ENCODE measurements around the gene SH2D3C. TPM values are rescaled to one million over a fixed set of nuclear protein-coding genes. Genes with fewer than 3 reads are reported as not detected.

Gene SH2D3C
- polyA plus RNA-seq (2013, experiment 1 of 2) = 2.0 TPM
- polyA plus RNA-seq (2013, experiment 2 of 2) = 2.3 TPM

- H3K79me1 ChIP-seq (ENCODE audit: low read length) = no peaks in the 10 kb centered on the region
- H3K4me2 ChIP-seq (ENCODE audit: low read length) = no peak within 1 kb of the TSS
- WGBS (ENCODE audit: extremely low coverage, insufficient coverage, low lambda C conversion rate) = no CpG with 5 or more reads among the region's 13 CpGs
- no peaks in the 10 kb centered on the region for H3K27me3 ChIP-seq (ENCODE audit: insufficient read depth, low read length, poor library complexity)
- H3K18ac ChIP-seq (ENCODE audit: low read length) = no peak within 1 kb of the TSS
- no peak within 1 kb of the TSS for H4K8ac ChIP-seq (ENCODE audit: low read depth, low read length)
- H3K36me3 ChIP-seq (ENCODE audit: control insufficient read depth, insufficient read depth, low read length) = no peaks in the 10 kb centered on the region
- DNase-seq = no peak
- no peak within 1 kb of the TSS for H2BK120ac ChIP-seq (ENCODE audit: low read depth, low read length)
- no peak within 1 kb of the TSS for H2AK5ac ChIP-seq (ENCODE audit: low read length)
- H3K9ac ChIP-seq (ENCODE audit: low read length) = no peak within 1 kb of the TSS
- no peak within 1 kb of the TSS for H3K27ac ChIP-seq (ENCODE audit: low read depth, low read length)
- H3K56ac ChIP-seq (ENCODE audit: low read length) = no peak within 1 kb of the TSS
- no peaks in the 10 kb centered on the region for H3K79me2 ChIP-seq (ENCODE audit: control insufficient read depth, insufficient read depth, low read length)
- H3K4me1 ChIP-seq (ENCODE audit: control insufficient read depth, low read depth, low read length) = no peaks in the 10 kb centered on the region
- no peak within 1 kb of the TSS for H2BK15ac ChIP-seq (replicated peaks; ENCODE audit: low read depth)
- no peak within 1 kb of the TSS for H3K4ac ChIP-seq (ENCODE audit: low read depth, low read length)
- H4K5ac ChIP-seq (ENCODE audit: low read length) = no peak within 1 kb of the TSS
- H3K4me3 ChIP-seq (ENCODE audit: low read length) = no peak within 1 kb of the TSS
- no peak within 1 kb of the TSS for H2BK5ac ChIP-seq (ENCODE audit: low read length)
- no peak within 1 kb of the TSS for H3K23ac ChIP-seq (ENCODE audit: low read length)
These were observed at the start of gene SH2D3C for GRCh38 chr9:127778280-127779135. SH2D3C (minus strand) TSS chr9:127778666; CDS start chr9:127778627, 39 bp downstream.

- H3K56ac ChIP-seq (ENCODE audit: low read length) = no peak overlapping the region
- H3K18ac ChIP-seq (ENCODE audit: low read length) = no peak overlapping the region
- H4K5ac ChIP-seq (ENCODE audit: low read length) = no peak overlapping the region
- no peaks in the 10 kb centered on the region for H3K79me2 ChIP-seq (ENCODE audit: control insufficient read depth, insufficient read depth, low read length)
- H3K23ac ChIP-seq (ENCODE audit: low read length) = peak overlapping the region; percentile 45
- H3K4me1 ChIP-seq (ENCODE audit: control insufficient read depth, low read depth, low read length) = peaks cover 4% of the 10 kb centered on the region
- no CpG with 5 or more reads among the region's 7 CpGs for WGBS (ENCODE audit: extremely low coverage, insufficient coverage, low lambda C conversion rate)
- no peaks in the 10 kb centered on the region for H3K27me3 ChIP-seq (ENCODE audit: insufficient read depth, low read length, poor library complexity)
- H2BK15ac ChIP-seq (replicated peaks; ENCODE audit: low read depth) = no peak overlapping the region
- H4K8ac ChIP-seq (ENCODE audit: low read depth, low read length) = no peak overlapping the region
- no peak overlapping the region for H3K4me2 ChIP-seq (ENCODE audit: low read length)
- DNase-seq = no peak
- H2AK5ac ChIP-seq (ENCODE audit: low read length) = no peak overlapping the region
- no peak overlapping the region for H3K9ac ChIP-seq (ENCODE audit: low read length)
- no peak overlapping the region for H3K4ac ChIP-seq (ENCODE audit: low read depth, low read length)
- H3K4me3 ChIP-seq (ENCODE audit: low read length) = no peak overlapping the region
- H2BK5ac ChIP-seq (ENCODE audit: low read length) = no peak overlapping the region
- no peaks in the 10 kb centered on the region for H3K79me1 ChIP-seq (ENCODE audit: low read length)
- H3K27ac ChIP-seq (ENCODE audit: low read depth, low read length) = no peak overlapping the region
- H3K36me3 ChIP-seq (ENCODE audit: control insufficient read depth, insufficient read depth, low read length) = no peaks in the 10 kb centered on the region
- no peak overlapping the region for H2BK120ac ChIP-seq (ENCODE audit: low read depth, low read length)
These were observed 47.9 kb upstream of the SH2D3C start for GRCh38 chr9:127826253-127826913.

- Histone ChIP-seq H2BK120ac (ENCODE audit: low read depth, low read length) (no peak overlapping the region), H3K4me3 (ENCODE audit: low read length) (no peak overlapping the region), H3K4me2 (ENCODE audit: low read length) (peak overlapping the region; percentile 52), H3K79me1 (ENCODE audit: low read length) (no peaks in the 10 kb centered on the region), H3K18ac (ENCODE audit: low read length) (no peak overlapping the region), H4K8ac (ENCODE audit: low read depth, low read length) (no peak overlapping the region), H4K5ac (ENCODE audit: low read length) (no peak overlapping the region), H3K27me3 (ENCODE audit: insufficient read depth, low read length, poor library complexity) (no peaks in the 10 kb centered on the region), H3K79me2 (ENCODE audit: control insufficient read depth, insufficient read depth, low read length) (no peaks in the 10 kb centered on the region), H3K9ac (ENCODE audit: low read length) (peak overlapping the region; percentile 62), H3K23ac (ENCODE audit: low read length) (no peak overlapping the region), H3K27ac (ENCODE audit: low read depth, low read length) (no peak overlapping the region), H2BK5ac (ENCODE audit: low read length) (no peak overlapping the region), H3K36me3 (ENCODE audit: control insufficient read depth, insufficient read depth, low read length) (no peaks in the 10 kb centered on the region), H3K56ac (ENCODE audit: low read length) (peak overlapping the region; percentile 92), H2AK5ac (ENCODE audit: low read length) (no peak overlapping the region), H3K4me1 (ENCODE audit: control insufficient read depth, low read depth, low read length) (peaks cover 4% of the 10 kb centered on the region), H2BK15ac (replicated peaks; ENCODE audit: low read depth) (no peak overlapping the region), H3K4ac (ENCODE audit: low read depth, low read length) (no peak overlapping the region)
- WGBS (ENCODE audit: extremely low coverage, insufficient coverage, low lambda C conversion rate) = no CpG with 5 or more reads among the region's 42 CpGs
- peak; percentile 81 for DNase-seq
These were observed 47.0 kb upstream of the SH2D3C start for GRCh38 chr9:127825319-127826051.

GRCh38 chr9:127822108-127822507 is 43.6 kb upstream of the SH2D3C start:
- Histone ChIP-seq H4K5ac (ENCODE audit: low read length) (no peak overlapping the region), H3K4me3 (ENCODE audit: low read length) (no peak overlapping the region), H3K56ac (ENCODE audit: low read length) (no peak overlapping the region), H3K27ac (ENCODE audit: low read depth, low read length) (no peak overlapping the region), H3K36me3 (ENCODE audit: control insufficient read depth, insufficient read depth, low read length) (no peaks in the 10 kb centered on the region), H3K9ac (ENCODE audit: low read length) (no peak overlapping the region), H2AK5ac (ENCODE audit: low read length) (no peak overlapping the region), H4K8ac (ENCODE audit: low read depth, low read length) (no peak overlapping the region), H3K23ac (ENCODE audit: low read length) (no peak overlapping the region), H2BK15ac (replicated peaks; ENCODE audit: low read depth) (no peak overlapping the region), H3K4me1 (ENCODE audit: control insufficient read depth, low read depth, low read length) (no peaks in the 10 kb centered on the region), H2BK120ac (ENCODE audit: low read depth, low read length) (no peak overlapping the region), H3K27me3 (ENCODE audit: insufficient read depth, low read length, poor library complexity) (no peaks in the 10 kb centered on the region), H3K4me2 (ENCODE audit: low read length) (no peak overlapping the region), H2BK5ac (ENCODE audit: low read length) (no peak overlapping the region), H3K18ac (ENCODE audit: low read length) (no peak overlapping the region), H3K4ac (ENCODE audit: low read depth, low read length) (no peak overlapping the region), H3K79me1 (ENCODE audit: low read length) (no peaks in the 10 kb centered on the region), H3K79me2 (ENCODE audit: control insufficient read depth, insufficient read depth, low read length) (no peaks in the 10 kb centered on the region)
- WGBS (ENCODE audit: extremely low coverage, insufficient coverage, low lambda C conversion rate) = no CpG with 5 or more reads among the region's 4 CpGs
- no peak for DNase-seq

GRCh38 chr9:127818574-127818973 is 40.1 kb upstream of the SH2D3C start:
- no peak overlapping the region for H2BK5ac ChIP-seq (ENCODE audit: low read length)

More at GRCh38 chr9:127818574-127818973, 40.1 kb upstream of the SH2D3C start:
- H3K23ac ChIP-seq (ENCODE audit: low read length) = no peak overlapping the region
- H3K9ac ChIP-seq (ENCODE audit: low read length) = no peak overlapping the region
- H3K4me1 ChIP-seq (ENCODE audit: control insufficient read depth, low read depth, low read length) = no peaks in the 10 kb centered on the region
- WGBS (ENCODE audit: extremely low coverage, insufficient coverage, low lambda C conversion rate) = no CpG with 5 or more reads among the region's 11 CpGs
- H2BK15ac ChIP-seq (replicated peaks; ENCODE audit: low read depth) = no peak overlapping the region
- no peak overlapping the region for H4K5ac ChIP-seq (ENCODE audit: low read length)
- no peak overlapping the region for H4K8ac ChIP-seq (ENCODE audit: low read depth, low read length)
- H3K79me1 ChIP-seq (ENCODE audit: low read length) = no peaks in the 10 kb centered on the region
- H3K4me3 ChIP-seq (ENCODE audit: low read length) = no peak overlapping the region
- H3K27me3 ChIP-seq (ENCODE audit: insufficient read depth, low read length, poor library complexity) = no peaks in the 10 kb centered on the region
- no peaks in the 10 kb centered on the region for H3K79me2 ChIP-seq (ENCODE audit: control insufficient read depth, insufficient read depth, low read length)
- no peak overlapping the region for H3K4me2 ChIP-seq (ENCODE audit: low read length)
- no peak for DNase-seq
- no peak overlapping the region for H2BK120ac ChIP-seq (ENCODE audit: low read depth, low read length)
- H3K36me3 ChIP-seq (ENCODE audit: control insufficient read depth, insufficient read depth, low read length) = no peaks in the 10 kb centered on the region
- H3K27ac ChIP-seq (ENCODE audit: low read depth, low read length) = no peak overlapping the region
- H3K56ac ChIP-seq (ENCODE audit: low read length) = no peak overlapping the region
- H3K4ac ChIP-seq (ENCODE audit: low read depth, low read length) = no peak overlapping the region
- no peak overlapping the region for H2AK5ac ChIP-seq (ENCODE audit: low read length)
- no peak overlapping the region for H3K18ac ChIP-seq (ENCODE audit: low read length)

All from mesendoderm (in vitro differentiated cells).